GM23338 (cell line): ENCODE results near the gene COPZ1. TPM values are rescaled to one million over a fixed set of nuclear protein-coding genes. Genes with fewer than 3 reads are reported as not detected.
A peak's percentile ranks its signal among the peaks of the same experiment; 100 is the strongest.

Source experiments
- ATAC-seq: fragments of 200-7000 bp; cut with Tn5 transposase; 3 replicates; pipeline ENCODE4 v1.9.1; 2020
- DNase-seq: peaks from one replicate; pipeline ENCODE4 v3.0.0-alpha.2; 2015; ENCODE audit warnings: low spot score
- H2AFZ ChIP-seq: fragments of 200-600 bp; sonication (generic); 2 replicates; pipeline ENCODE4 v1.8.0; 2016; ENCODE audit warnings: antibody characterized with exemption, mild to moderate bottlenecking, moderate library complexity
- H3F3A ChIP-seq: fragments of 200-600 bp; sonication (generic); replicated peaks from 2 replicates; pipeline ENCODE4 v1.8.0; 2017; ENCODE audit warnings: antibody characterized with exemption, mixed run types, low read depth
- H3K27ac ChIP-seq: fragments of 200-600 bp; sonication (generic); 2 replicates; pipeline ENCODE4 v1.6.1; 2016; ENCODE audit warnings: low read depth
- H3K27me3 ChIP-seq: fragments of 200-600 bp; sonication (generic); 2 replicates; pipeline ENCODE4 v1.8.0; 2016; ENCODE audit warnings: mild to moderate bottlenecking, mixed run types, moderate library complexity; ENCODE audit not compliant: insufficient read depth
- H3K36me3 ChIP-seq: fragments of 200-600 bp; sonication (generic); 2 replicates; pipeline ENCODE4 v1.8.0; 2016; ENCODE audit warnings: mild to moderate bottlenecking; ENCODE audit not compliant: insufficient read depth
- H3K4me1 ChIP-seq: fragments of 200-600 bp; sonication (generic); 2 replicates; pipeline ENCODE4 v1.8.0; 2016; ENCODE audit warnings: mild to moderate bottlenecking, moderate library complexity; ENCODE audit not compliant: insufficient read depth
- H3K4me2 ChIP-seq: fragments of 200-600 bp; sonication (generic); 2 replicates; pipeline ENCODE4 v1.7.1; 2017; ENCODE audit warnings: mixed run types
- H3K4me3 ChIP-seq: fragments of 200-600 bp; sonication (generic); 2 replicates; pipeline ENCODE4 v1.6.1; 2016; ENCODE audit warnings: mixed run types
- H3K79me2 ChIP-seq: fragments of 200-600 bp; sonication (generic); replicated peaks from 2 replicates; pipeline ENCODE4 v1.8.0; 2017; ENCODE audit warnings: mild to moderate bottlenecking; ENCODE audit not compliant: insufficient read depth
- H3K9me2 ChIP-seq: fragments of 200-600 bp; sonication (generic); 2 replicates; pipeline ENCODE4 v1.8.0; 2017; ENCODE audit not compliant: insufficient read depth
- H4K20me1 ChIP-seq: fragments of 200-600 bp; sonication (generic); replicated peaks from 2 replicates; pipeline ENCODE4 v1.8.0; 2017; ENCODE audit warnings: mild to moderate bottlenecking; ENCODE audit not compliant: insufficient read depth
- H3K27ac Mint-ChIP-seq: 2 replicates; pipeline ENCODE4 v1.8.0; 2020; ENCODE audit warnings: inconsistent platforms, mild to moderate bottlenecking, moderate library complexity, mixed read lengths
- H3K27me3 Mint-ChIP-seq: 3 replicates; pipeline ENCODE4 v1.8.0; 2022; ENCODE audit warnings: low read depth, mild to moderate bottlenecking, moderate library complexity, mixed read lengths, inconsistent platforms; ENCODE audit not compliant: insufficient read depth, poor library complexity
- H3K36me3 Mint-ChIP-seq: 3 replicates; pipeline ENCODE4 v1.8.0; 2021; ENCODE audit warnings: low read depth, mild to moderate bottlenecking, inconsistent platforms, moderate library complexity, mixed read lengths
- H3K4me1 Mint-ChIP-seq: 3 replicates; pipeline ENCODE4 v1.8.0; 2020; ENCODE audit warnings: mild to moderate bottlenecking, inconsistent platforms, mixed read lengths
- H3K4me3 Mint-ChIP-seq: 3 replicates; pipeline ENCODE4 v1.8.0; 2021; ENCODE audit warnings: moderate library complexity, mild to moderate bottlenecking, inconsistent platforms, mixed read lengths
- H3K9me3 Mint-ChIP-seq: 3 replicates; pipeline ENCODE4 v1.8.0; 2020; ENCODE audit warnings: moderate library complexity, mild to moderate bottlenecking, inconsistent platforms, mixed read lengths
- CREB1 ChIP-seq: fragments of 250-450 bp; sonication (Bioruptor Pico); IDR thresholded peaks from 2 replicates; pipeline ENCODE4 v1.5.0; 2020; ENCODE audit warnings: low read depth, mild to moderate bottlenecking, moderate library complexity
- EZH2phosphoT487 ChIP-seq: fragments of 200-600 bp; sonication (generic); IDR thresholded peaks from one replicate; pipeline ENCODE4 v1.8.1; 2018; ENCODE audit warnings: antibody characterized with exemption; ENCODE audit not compliant: unreplicated experiment
- JUNB ChIP-seq: IDR thresholded peaks from one replicate; pipeline ENCODE4 v1.6.1; 2016; ENCODE audit warnings: antibody characterized with exemption; ENCODE audit not compliant: unreplicated experiment
- POLR2AphosphoS5 ChIP-seq: IDR thresholded peaks from 2 replicates; pipeline ENCODE4 v1.6.1; 2016; ENCODE audit warnings: antibody characterized with exemption, low read depth
- STAT1 ChIP-seq: IDR thresholded peaks from one replicate; pipeline ENCODE4 v1.6.1; 2016; ENCODE audit warnings: antibody characterized with exemption; ENCODE audit not compliant: unreplicated experiment
- ZNF331 ChIP-seq: fragments of 250-450 bp; sonication (Bioruptor Pico); IDR thresholded peaks from 2 replicates; pipeline ENCODE4 v1.5.0; 2020; ENCODE audit warnings: low read depth, mild to moderate bottlenecking, moderate library complexity
- polyA plus RNA-seq: library from polyadenylated mRNA; unstranded; fragments of >200 nt; fragmentation: Nextera tagmentation; extraction: Ambion mirVana; gene quantifications from 2 replicates; pipeline ENCODE4 v1.2.1, GENCODE V29; 2016
- total RNA-seq: library from RNA; depleted of rRNA; stranded (reverse); fragments of >200 nt; shearing (Covaris generic); gene quantifications from 2 replicates; pipeline ENCODE4 v1.2.3, GENCODE V29; 2014
- TF ChIP-seq, protein P1 (sequence below): IDR thresholded peaks from 2 replicates; pipeline ENCODE4 v1.6.1; 2016; ENCODE audit warnings: antibody characterized with exemption
- TF ChIP-seq, protein P2 (sequence below): fragments of 250-450 bp; sonication (Bioruptor Pico); IDR thresholded peaks from 2 replicates; pipeline ENCODE4 v1.5.0; 2020; ENCODE audit warnings: mild to moderate bottlenecking, moderate library complexity
- TF ChIP-seq, protein P3 (sequence below): IDR thresholded peaks from one replicate; pipeline ENCODE4 v1.6.1; 2018; ENCODE audit warnings: antibody characterized with exemption; ENCODE audit not compliant: unreplicated experiment

COPZ1 gene
- total and polyA plus RNA-seq, 2 experiments from 2014 or later, result 79.9 to 91.2 TPM

DNA sequence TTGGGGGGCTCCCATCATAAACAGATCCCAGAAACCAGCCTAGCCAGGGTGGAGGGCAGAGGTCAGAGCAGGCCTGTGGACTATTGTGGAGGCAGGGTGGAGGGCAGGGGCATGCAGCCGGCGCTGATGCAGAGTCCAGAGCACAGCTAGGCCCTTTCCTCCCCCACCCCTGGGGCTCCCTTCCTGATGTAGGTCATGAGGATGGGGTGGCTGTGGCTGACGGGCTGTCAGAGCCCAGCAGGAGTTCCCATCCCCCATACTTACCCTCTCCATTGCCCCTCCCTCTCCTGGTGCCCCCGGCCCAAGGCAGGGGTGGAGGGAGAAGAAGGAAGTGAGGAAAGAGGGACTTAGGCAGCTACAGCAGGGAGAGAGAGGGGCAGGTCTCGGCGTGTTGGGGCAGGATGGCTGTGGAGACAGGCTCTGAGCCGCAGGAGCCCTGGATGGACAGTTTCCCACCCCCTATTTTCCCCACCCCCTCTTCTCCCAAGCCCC is 65.3 kb downstream of the COPZ1 start:
- TF ChIP-seq ZNF331 (CRISPR knock-in tag) (no peak), CREB1 (CRISPR knock-in tag) (no peak), STAT1 (no peak), EZH2phosphoT487 (no peak)
- TF ChIP-seq, protein P1, sequence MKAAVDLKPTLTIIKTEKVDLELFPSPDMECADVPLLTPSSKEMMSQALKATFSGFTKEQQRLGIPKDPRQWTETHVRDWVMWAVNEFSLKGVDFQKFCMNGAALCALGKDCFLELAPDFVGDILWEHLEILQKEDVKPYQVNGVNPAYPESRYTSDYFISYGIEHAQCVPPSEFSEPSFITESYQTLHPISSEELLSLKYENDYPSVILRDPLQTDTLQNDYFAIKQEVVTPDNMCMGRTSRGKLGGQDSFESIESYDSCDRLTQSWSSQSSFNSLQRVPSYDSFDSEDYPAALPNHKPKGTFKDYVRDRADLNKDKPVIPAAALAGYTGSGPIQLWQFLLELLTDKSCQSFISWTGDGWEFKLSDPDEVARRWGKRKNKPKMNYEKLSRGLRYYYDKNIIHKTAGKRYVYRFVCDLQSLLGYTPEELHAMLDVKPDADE, result no peak
- no peaks in the 10 kb centered on the region; the same call in 1 of the 2 replicates for H4K20me1 ChIP-seq
- H3K4me1 Mint-ChIP-seq, result peaks cover 74% of the 10 kb centered on the region
- no peak overlapping the region for H3K27ac ChIP-seq
- no peak overlapping the region; the same call in 1 of the 2 replicates for H2AFZ ChIP-seq
- H3K36me3 Mint-ChIP-seq, result peaks cover 8% of the 10 kb centered on the region
- no peak overlapping the region; the same call in 1 of the 2 replicates for H3K27ac Mint-ChIP-seq
- peaks cover 23% of the 10 kb centered on the region for H3K27me3 Mint-ChIP-seq
- H3K4me2 ChIP-seq, result peak overlapping the region; percentile 97
- H3K4me3 Mint-ChIP-seq, result peak overlapping the region; percentile 81
- 0 out of 2 replicates have a peak, but pooled peaks cover 9% of the 10 kb centered on the region for H3K9me2 ChIP-seq
- H3K4me3 ChIP-seq, result peak overlapping the region; percentile 98
- H3K4me1 ChIP-seq, result peaks cover 75% of the 10 kb centered on the region
- no peaks in the 10 kb centered on the region for H3K9me3 Mint-ChIP-seq
- H3F3A ChIP-seq, result peaks cover 13% of the 10 kb centered on the region; the same call in 1 of the 2 replicates
- no peaks in the 10 kb centered on the region for H3K79me2 ChIP-seq
- peak; percentile 52 for DNase-seq
- H3K36me3 ChIP-seq, result no peaks in the 10 kb centered on the region
- H3K27me3 ChIP-seq, result peaks cover 18% of the 10 kb centered on the region
- peak; percentile 18 for ATAC-seq

DNA sequence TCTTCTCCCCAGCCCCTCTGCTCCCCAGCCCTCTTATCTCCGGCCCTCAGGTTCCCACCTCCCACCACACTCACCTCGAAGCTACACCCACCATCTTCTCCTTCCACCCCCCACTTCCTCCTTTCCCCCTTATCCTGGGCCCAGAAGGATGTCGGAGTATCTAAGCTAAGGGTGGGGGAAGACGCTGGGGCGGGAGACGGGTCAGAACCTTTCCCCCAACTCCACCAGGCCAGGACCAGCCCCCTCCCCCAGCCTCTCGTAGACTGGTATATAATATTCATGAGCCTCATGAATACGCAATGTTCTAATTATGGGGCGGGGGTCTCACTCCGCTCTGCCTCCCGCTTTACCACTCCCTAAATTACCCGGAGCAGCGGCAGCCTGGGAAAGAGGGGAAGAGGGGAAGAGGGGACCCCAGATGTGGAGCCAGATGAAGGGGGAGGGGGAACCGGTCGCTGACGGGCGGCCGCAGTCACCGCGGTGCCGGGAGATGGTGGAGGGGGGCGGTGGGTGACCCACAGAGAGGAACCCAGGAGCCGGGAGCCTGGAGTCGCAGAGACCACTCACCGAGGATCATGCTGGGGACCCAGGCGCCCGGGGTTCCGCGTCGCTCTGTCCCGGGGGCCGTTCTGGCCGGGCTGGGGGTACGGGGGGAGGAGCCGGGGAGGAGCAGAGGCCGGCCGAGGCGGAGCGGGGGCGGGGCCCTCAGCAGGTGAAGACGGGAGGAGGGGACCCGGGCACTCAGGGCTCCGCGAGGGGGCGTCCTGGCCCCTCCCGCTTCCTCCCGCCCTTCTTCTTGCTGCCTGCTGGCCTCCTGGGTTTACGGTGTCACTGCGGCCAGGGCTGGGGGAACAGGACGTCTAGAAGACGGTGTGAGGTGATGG is 66.0 kb downstream of the COPZ1 start:
- Histone ChIP-seq H3K27me3 (peaks cover 18% of the 10 kb centered on the region), H3K4me3 (peak overlapping the region; percentile 98), H3K9me2 (0 out of 2 replicates have a peak, but pooled peaks cover 9% of the 10 kb centered on the region), H3K4me2 (peak overlapping the region; percentile 97), H3F3A (peaks cover 13% of the 10 kb centered on the region; the same call in 1 of the 2 replicates), H3K79me2 (no peaks in the 10 kb centered on the region), H3K36me3 (no peaks in the 10 kb centered on the region), H3K27ac (0 out of 2 replicates have a peak overlapping the region, but pooled peaks have one; percentile 39), H4K20me1 (no peaks in the 10 kb centered on the region; the same call in 1 of the 2 replicates), H2AFZ (peak overlapping the region; percentile 95), H3K4me1 (peaks cover 68% of the 10 kb centered on the region)
- Mint-ChIP-seq H3K27ac (no peak overlapping the region), H3K36me3 (peaks cover 10% of the 10 kb centered on the region), H3K4me1 (peaks cover 70% of the 10 kb centered on the region), H3K9me3 (no peaks in the 10 kb centered on the region), H3K27me3 (peaks cover 20% of the 10 kb centered on the region), H3K4me3 (peak overlapping the region; percentile 81)
- DNase-seq (peak; percentile 95), ATAC-seq (peak; percentile 59)
- TF ChIP-seq CREB1 (CRISPR knock-in tag) (no peak), JUNB (no peak), POLR2AphosphoS5 (peak; percentile 29; the same call in 1 of the 2 replicates)
- TF ChIP-seq, protein P2, sequence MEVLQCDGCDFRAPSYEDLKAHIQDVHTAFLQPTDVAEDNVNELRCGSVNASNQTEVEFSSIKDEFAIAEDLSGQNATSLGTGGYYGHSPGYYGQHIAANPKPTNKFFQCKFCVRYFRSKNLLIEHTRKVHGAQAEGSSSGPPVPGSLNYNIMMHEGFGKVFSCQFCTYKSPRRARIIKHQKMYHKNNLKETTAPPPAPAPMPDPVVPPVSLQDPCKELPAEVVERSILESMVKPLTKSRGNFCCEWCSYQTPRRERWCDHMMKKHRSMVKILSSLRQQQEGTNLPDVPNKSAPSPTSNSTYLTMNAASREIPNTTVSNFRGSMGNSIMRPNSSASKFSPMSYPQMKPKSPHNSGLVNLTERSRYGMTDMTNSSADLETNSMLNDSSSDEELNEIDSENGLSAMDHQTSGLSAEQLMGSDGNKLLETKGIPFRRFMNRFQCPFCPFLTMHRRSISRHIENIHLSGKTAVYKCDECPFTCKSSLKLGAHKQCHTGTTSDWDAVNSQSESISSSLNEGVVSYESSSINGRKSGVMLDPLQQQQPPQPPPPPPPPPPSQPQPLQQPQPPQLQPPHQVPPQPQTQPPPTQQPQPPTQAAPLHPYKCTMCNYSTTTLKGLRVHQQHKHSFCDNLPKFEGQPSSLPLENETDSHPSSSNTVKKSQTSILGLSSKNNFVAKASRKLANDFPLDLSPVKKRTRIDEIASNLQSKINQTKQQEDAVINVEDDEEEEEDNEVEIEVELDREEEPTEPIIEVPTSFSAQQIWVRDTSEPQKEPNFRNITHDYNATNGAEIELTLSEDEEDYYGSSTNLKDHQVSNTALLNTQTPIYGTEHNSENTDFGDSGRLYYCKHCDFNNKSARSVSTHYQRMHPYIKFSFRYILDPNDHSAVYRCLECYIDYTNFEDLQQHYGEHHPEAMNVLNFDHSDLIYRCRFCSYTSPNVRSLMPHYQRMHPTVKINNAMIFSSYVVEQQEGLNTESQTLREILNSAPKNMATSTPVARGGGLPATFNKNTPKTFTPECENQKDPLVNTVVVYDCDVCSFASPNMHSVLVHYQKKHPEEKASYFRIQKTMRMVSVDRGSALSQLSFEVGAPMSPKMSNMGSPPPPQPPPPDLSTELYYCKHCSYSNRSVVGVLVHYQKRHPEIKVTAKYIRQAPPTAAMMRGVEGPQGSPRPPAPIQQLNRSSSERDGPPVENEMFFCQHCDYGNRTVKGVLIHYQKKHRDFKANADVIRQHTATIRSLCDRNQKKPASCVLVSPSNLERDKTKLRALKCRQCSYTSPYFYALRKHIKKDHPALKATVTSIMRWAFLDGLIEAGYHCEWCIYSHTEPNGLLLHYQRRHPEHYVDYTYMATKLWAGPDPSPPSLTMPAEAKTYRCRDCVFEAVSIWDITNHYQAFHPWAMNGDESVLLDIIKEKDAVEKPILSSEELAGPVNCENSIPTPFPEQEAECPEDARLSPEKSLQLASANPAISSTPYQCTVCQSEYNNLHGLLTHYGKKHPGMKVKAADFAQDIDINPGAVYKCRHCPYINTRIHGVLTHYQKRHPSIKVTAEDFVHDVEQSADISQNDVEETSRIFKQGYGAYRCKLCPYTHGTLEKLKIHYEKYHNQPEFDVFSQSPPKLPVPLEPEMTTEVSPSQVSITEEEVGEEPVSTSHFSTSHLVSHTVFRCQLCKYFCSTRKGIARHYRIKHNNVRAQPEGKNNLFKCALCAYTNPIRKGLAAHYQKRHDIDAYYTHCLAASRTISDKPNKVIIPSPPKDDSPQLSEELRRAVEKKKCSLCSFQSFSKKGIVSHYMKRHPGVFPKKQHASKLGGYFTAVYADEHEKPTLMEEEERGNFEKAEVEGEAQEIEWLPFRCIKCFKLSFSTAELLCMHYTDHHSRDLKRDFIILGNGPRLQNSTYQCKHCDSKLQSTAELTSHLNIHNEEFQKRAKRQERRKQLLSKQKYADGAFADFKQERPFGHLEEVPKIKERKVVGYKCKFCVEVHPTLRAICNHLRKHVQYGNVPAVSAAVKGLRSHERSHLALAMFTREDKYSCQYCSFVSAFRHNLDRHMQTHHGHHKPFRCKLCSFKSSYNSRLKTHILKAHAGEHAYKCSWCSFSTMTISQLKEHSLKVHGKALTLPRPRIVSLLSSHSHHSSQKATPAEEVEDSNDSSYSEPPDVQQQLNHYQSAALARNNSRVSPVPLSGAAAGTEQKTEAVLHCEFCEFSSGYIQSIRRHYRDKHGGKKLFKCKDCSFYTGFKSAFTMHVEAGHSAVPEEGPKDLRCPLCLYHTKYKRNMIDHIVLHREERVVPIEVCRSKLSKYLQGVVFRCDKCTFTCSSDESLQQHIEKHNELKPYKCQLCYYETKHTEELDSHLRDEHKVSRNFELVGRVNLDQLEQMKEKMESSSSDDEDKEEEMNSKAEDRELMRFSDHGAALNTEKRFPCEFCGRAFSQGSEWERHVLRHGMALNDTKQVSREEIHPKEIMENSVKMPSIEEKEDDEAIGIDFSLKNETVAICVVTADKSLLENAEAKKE (CRISPR knock-in tag), result no peak
- TF ChIP-seq, protein P3, sequence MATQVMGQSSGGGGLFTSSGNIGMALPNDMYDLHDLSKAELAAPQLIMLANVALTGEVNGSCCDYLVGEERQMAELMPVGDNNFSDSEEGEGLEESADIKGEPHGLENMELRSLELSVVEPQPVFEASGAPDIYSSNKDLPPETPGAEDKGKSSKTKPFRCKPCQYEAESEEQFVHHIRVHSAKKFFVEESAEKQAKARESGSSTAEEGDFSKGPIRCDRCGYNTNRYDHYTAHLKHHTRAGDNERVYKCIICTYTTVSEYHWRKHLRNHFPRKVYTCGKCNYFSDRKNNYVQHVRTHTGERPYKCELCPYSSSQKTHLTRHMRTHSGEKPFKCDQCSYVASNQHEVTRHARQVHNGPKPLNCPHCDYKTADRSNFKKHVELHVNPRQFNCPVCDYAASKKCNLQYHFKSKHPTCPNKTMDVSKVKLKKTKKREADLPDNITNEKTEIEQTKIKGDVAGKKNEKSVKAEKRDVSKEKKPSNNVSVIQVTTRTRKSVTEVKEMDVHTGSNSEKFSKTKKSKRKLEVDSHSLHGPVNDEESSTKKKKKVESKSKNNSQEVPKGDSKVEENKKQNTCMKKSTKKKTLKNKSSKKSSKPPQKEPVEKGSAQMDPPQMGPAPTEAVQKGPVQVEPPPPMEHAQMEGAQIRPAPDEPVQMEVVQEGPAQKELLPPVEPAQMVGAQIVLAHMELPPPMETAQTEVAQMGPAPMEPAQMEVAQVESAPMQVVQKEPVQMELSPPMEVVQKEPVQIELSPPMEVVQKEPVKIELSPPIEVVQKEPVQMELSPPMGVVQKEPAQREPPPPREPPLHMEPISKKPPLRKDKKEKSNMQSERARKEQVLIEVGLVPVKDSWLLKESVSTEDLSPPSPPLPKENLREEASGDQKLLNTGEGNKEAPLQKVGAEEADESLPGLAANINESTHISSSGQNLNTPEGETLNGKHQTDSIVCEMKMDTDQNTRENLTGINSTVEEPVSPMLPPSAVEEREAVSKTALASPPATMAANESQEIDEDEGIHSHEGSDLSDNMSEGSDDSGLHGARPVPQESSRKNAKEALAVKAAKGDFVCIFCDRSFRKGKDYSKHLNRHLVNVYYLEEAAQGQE, result no peak
